ENCODE measurements around the gene CSNK1G2. TPM values are rescaled to one million over a fixed set of nuclear protein-coding genes. Genes with fewer than 3 reads are reported as not detected.

CSNK1G2 gene
- total RNA-seq, 4 donors from 2014 or later, result 37.9 to 42.9 (median 38.1) TPM

DNA sequence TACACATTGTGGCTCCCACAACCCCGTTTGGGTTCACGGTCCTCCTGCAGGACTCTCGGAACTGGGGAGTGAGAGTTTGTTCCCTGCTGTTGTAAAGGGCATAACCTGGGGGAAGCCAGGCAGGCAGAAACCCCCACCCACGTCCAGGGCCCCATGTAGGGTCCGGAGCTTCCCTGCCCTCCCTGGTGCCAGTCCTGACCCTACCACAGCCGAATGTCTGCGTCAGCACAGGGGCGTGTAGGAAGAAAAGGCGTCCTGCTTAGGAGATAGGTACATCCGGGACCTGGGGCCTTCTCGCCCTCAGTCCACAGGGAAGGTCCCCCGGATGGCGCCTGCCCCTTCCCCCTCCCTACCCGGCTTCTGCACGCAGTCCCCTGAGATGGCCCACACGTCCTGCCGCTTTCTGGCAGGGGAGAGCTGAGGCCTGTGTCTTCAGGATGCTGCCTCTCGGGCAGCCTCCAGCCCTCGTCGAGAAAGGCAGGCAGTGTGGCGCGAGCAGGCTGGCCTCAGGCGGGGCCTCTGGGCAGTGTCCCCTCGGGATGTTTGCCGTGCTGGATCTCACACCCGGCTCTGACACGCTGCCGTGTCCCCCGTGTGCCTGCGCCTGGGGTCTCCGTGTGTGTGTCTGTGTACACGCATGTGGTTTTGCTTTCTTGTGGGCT lies 19.1 kb downstream of the CSNK1G2 start:
- Histone ChIP-seq H3K9me3 (no peaks in the 10 kb centered on the region), H3K36me3 (no peaks in the 10 kb centered on the region), H3K4me3 (no peak overlapping the region), H3K4me1 (peaks cover 12 to 16% of the 10 kb centered on the region in 2 donors), H3K27me3 (no peaks in the 10 kb centered on the region), H3K27ac (no peak overlapping the region)
- intact Hi-C loops (cut with DNase I; ENCODE audit: low total_unique reads), result no loop called here
- ATAC-seq (no peak), DNase-seq (no peak)
- TF ChIP-seq, protein P1, sequence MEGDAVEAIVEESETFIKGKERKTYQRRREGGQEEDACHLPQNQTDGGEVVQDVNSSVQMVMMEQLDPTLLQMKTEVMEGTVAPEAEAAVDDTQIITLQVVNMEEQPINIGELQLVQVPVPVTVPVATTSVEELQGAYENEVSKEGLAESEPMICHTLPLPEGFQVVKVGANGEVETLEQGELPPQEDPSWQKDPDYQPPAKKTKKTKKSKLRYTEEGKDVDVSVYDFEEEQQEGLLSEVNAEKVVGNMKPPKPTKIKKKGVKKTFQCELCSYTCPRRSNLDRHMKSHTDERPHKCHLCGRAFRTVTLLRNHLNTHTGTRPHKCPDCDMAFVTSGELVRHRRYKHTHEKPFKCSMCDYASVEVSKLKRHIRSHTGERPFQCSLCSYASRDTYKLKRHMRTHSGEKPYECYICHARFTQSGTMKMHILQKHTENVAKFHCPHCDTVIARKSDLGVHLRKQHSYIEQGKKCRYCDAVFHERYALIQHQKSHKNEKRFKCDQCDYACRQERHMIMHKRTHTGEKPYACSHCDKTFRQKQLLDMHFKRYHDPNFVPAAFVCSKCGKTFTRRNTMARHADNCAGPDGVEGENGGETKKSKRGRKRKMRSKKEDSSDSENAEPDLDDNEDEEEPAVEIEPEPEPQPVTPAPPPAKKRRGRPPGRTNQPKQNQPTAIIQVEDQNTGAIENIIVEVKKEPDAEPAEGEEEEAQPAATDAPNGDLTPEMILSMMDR (IDR thresholded peaks at IDR 0.05 in 4 of 5, conservative IDR thresholded peaks at IDR 0.05 in 1 of 5), result no peak
- no peak for TF ChIP-seq POLR2A (IDR thresholded peaks at IDR 0.05)
- in situ Hi-C loops (cut with MboI; ENCODE audit: low sequenced_read_pairs in 4 of 4), result no loop called here

DNA sequence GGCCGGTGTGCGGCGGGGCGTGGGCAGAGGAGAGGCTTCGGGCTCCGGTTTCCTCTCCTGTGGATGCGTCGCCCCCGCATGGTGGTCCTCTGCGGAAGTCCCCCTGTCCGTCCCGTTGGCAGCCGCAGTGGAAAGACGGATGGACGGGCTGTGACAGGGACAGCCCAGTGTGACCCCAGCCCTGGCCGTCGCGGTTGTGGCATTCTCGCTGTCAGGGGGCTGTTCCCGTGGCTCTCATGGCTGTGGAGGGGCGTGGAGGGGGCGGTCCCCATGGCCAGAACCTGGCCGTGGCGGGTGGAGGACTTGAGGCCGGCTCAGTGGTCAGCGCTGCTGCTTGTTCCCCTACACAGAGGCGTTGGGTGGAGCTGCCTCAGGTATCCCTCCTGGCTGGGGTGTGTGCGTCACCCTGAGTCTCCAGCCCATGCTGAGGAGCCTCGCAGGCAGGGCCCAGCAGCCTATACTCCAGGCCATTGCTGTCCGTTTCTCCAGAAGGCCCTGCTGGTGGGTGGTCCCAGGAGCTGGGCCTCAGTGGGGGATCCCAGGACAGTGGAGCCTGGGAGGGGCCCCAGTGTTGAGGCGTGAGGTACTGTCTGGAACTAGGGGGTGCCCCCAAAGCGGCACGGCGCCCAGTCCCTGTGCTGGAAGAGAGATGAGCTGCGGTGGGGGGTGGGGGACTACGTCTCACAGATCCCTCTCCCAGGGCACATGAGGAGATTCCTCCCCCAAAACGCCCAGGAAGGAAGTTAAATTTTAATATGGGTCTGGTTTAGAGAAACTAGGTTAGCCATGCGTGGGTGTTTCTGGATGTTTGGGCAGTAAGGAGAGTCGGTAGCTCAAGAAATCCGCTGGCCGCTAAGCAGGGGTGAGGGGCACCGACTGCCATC lies 20.3 kb downstream of the CSNK1G2 start:
- no peak for DNase-seq
- ATAC-seq, result no peak
- in situ Hi-C loops (cut with MboI; ENCODE audit: low sequenced_read_pairs in 4 of 4), result no loop called here

DNA sequence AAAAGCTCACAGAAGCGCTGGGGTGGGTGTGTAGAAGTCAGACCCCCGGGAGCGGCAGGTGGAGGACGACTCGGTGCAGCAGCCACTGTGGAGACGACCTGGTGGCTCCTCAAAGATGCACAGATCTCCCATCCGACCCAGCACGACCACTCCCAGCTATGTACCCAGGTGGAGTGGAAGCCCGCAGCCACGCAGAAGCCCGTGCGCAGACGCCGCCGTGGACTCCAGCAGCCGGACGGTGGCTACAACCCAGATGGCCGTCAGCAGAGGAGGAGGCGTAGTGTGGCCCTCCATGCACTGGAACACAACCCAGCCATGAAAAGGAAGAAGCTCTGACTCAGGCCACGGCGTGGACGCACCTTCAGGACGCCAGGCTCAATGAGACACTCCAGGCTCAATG lies 21.7 kb downstream of the CSNK1G2 start:
- no peak overlapping the region for H3K27ac ChIP-seq
- ATAC-seq (no peak), DNase-seq (no peak)
- no peak overlapping the region for H3K4me3 ChIP-seq
- in situ Hi-C loops (cut with MboI; ENCODE audit: low sequenced_read_pairs in 4 of 4), result no loop called here
- intact Hi-C loops (cut with DNase I; ENCODE audit: low total_unique reads), result no loop called here
- H3K27me3 ChIP-seq, result no peaks in the 10 kb centered on the region
- no peaks in the 10 kb centered on the region for H3K36me3 ChIP-seq
- H3K4me1 ChIP-seq, result peaks cover under 1 to 2% of the 10 kb centered on the region in 2 donors
- no peaks in the 10 kb centered on the region for H3K9me3 ChIP-seq
- TF ChIP-seq POLR2A (IDR thresholded peaks at IDR 0.05), result no peak
- TF ChIP-seq, protein P1 (IDR thresholded peaks at IDR 0.05 in 4 of 5, conservative IDR thresholded peaks at IDR 0.05 in 1 of 5), result no peak

More for the DNA sequence above, 20.3 kb downstream of the CSNK1G2 start:
- no peaks in the 10 kb centered on the region for H3K27me3 ChIP-seq
- peaks cover 12 to 16% of the 10 kb centered on the region in 2 donors for H3K4me1 ChIP-seq
- H3K4me3 ChIP-seq, result no peak overlapping the region
- H3K9me3 ChIP-seq, result no peaks in the 10 kb centered on the region
- H3K27ac ChIP-seq, result no peak overlapping the region
- TF ChIP-seq, protein P1 (IDR thresholded peaks at IDR 0.05 in 4 of 5, conservative IDR thresholded peaks at IDR 0.05 in 1 of 5), result no peak
- no peaks in the 10 kb centered on the region for H3K36me3 ChIP-seq
- intact Hi-C loops (cut with DNase I; ENCODE audit: low total_unique reads), result no loop called here

DNA sequence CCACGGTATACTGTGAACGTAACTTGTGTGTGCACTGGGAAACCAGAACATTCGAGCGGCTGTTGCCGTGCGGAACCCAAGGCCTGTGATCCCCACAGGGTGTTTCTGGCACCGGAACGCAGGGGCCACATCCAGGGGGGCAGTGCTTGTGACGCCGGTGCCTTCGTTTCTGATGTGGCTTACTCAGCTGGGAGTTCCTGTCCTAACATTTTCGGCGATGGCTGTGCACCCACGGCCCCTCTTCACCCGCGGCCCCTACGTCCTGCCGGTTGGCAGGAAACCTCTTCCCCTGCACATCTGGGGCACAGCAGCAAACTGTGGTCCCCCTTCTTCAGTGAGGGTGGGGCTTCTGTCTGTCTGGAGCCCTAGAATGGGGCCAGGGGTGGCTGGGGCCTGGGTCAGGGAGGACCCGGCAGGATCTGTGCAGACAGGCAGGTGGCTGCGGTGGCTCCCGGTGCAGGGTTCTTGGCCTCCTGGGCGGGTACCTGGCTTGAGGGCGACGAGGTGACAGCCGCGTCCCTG lies 26.2 kb downstream of the CSNK1G2 start:
- H3K36me3 ChIP-seq, result peaks cover 0 to 7% of the 10 kb centered on the region in 2 donors

More for the DNA sequence above, 26.2 kb downstream of the CSNK1G2 start:
- H3K4me1 ChIP-seq, result no peaks in the 10 kb centered on the region
- DNase-seq, result no peak
- no peak for TF ChIP-seq POLR2A (IDR thresholded peaks at IDR 0.05)
- TF ChIP-seq, protein P1 (IDR thresholded peaks at IDR 0.05 in 4 of 5, conservative IDR thresholded peaks at IDR 0.05 in 1 of 5), result no peak
- H3K27me3 ChIP-seq, result no peaks in the 10 kb centered on the region
- no peak for ATAC-seq
- H3K4me3 ChIP-seq, result no peak overlapping the region
- in situ Hi-C loops (cut with MboI; ENCODE audit: low sequenced_read_pairs in 4 of 4) (no loop called here), intact Hi-C loops (cut with DNase I; ENCODE audit: low total_unique reads) (no loop called here)
- no peaks in the 10 kb centered on the region for H3K9me3 ChIP-seq
- no peak overlapping the region for H3K27ac ChIP-seq

Data from gastrocnemius medialis (tissue), 4 donors.